ENCODE data around the gene PLCB3. TPM values are rescaled to one million over a fixed set of nuclear protein-coding genes. Genes with fewer than 3 reads are reported as not detected.

PLCB3 gene
- total and polyA plus RNA-seq, 2 of the 13 experiments (the other 11 are each of a cell fraction or from before 2014, with no cell fraction given): 7.5 to 13.8 TPM

DNA sequence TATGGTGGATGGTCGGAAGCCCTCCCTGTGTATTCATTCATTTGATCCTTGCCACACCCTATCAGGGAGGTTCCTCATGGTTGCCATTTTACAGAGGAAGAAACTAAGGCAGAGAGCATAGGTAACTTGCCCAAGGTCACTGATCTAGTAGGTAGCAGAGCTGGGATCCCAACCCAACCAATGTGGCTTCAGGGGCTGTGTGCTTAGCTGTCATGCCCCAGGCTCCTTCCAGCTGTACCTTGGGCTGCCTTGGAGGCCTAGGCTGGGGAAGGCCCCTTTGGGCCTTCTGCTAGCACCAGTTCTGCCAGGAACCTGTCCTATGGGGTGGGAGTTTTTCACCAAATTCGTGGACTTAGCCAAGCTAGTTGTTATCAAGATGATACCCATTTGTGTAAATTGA, 24.5 kb downstream of the PLCB3 start:
- Histone ChIP-seq H3K79me2 (ENCODE audit: insufficient read depth, low read length) (peaks cover 9% of the 10 kb centered on the region), H3K36me3 (replicated peaks in 1 of 2; ENCODE audit: control insufficient read depth in 1 of 2, insufficient read depth in 2 of 2, low read length in 2 of 2) (peaks cover 2 to 7% of the 10 kb centered on the region in 2 experiments; a peak in 1 of 5 replicates), H2AFZ (ENCODE audit: low read length) (no peak overlapping the region), H3K9me3 (ENCODE audit: low read length) (no peaks in the 10 kb centered on the region), H3K4me3 (replicated peaks in 1 of 3; ENCODE audit: insufficient read depth in 1 of 3, low read depth in 2 of 3, low read length in 3 of 3) (no peak overlapping the region), H3K9ac (ENCODE audit: insufficient read depth, low read depth, low read length) (no peak overlapping the region), H3K4me2 (ENCODE audit: low read depth, low read length) (no peak overlapping the region), H4K20me1 (ENCODE audit: insufficient read depth, low read length) (no peaks in the 10 kb centered on the region), H3K4me1 (ENCODE audit: insufficient read depth, low read length) (peaks cover 23% of the 10 kb centered on the region), H3K27ac (ENCODE audit: extremely low read length, insufficient read depth, low read length) (no peak overlapping the region), H3K27me3 (ENCODE audit: control insufficient read depth in 1 of 2, insufficient read depth in 2 of 2, low read length in 2 of 2) (no peaks in the 10 kb centered on the region)
- BruUV-seq (replicated peaks): no TSS peak
- in situ Hi-C loops (cut with HindIII; ENCODE audit: extremely low pct_ligation_motif_present, low pct_unique_long_range_greater_than_20kb): no loop called here
- FAIRE-seq: no peak
- ChIA-PET CTCF (ENCODE audit: low intra/inter-chr PET ratio, low total read pairs) (no interaction called here), POLR2A (interaction anchor here (0.6 kb wide), 1 partner anchor 92 kb away, joined by 3 read pairs; no protein-coding TSS in a partner anchor)
- TF ChIP-seq CENPX (CRISPR knock-in tag; IDR thresholded peaks at IDR 0.05): no peak
- no peak for TF ChIP-seq ZNF652 (CRISPR knock-in tag; IDR thresholded peaks at IDR 0.05; ENCODE audit: borderline replicate concordance, low read depth)
- no peak for TF ChIP-seq ZNF503 (CRISPR knock-in tag; IDR thresholded peaks at IDR 0.05)
- no peak for TF ChIP-seq ELF4 (CRISPR knock-in tag; IDR thresholded peaks at IDR 0.05; ENCODE audit: borderline replicate concordance)
- no peak for TF ChIP-seq ARID2 (CRISPR knock-in tag; IDR thresholded peaks at IDR 0.05; ENCODE audit: borderline replicate concordance)
- no peak for TF ChIP-seq MTA1 (CRISPR knock-in tag; IDR thresholded peaks at IDR 0.05; ENCODE audit: borderline replicate concordance)
- no peak for TF ChIP-seq PHF21A (CRISPR knock-in tag; IDR thresholded peaks at IDR 0.05)
- no peak for TF ChIP-seq ZBTB2 (CRISPR knock-in tag; IDR thresholded peaks at IDR 0.05; ENCODE audit: low read depth)
- TF ChIP-seq SIX1 (CRISPR knock-in tag; IDR thresholded peaks at IDR 0.05; ENCODE audit: borderline replicate concordance): no peak
- TF ChIP-seq ZNF510 (CRISPR knock-in tag; IDR thresholded peaks at IDR 0.05; ENCODE audit: low read depth): no peak
- TF ChIP-seq CSRNP1 (CRISPR knock-in tag; IDR thresholded peaks at IDR 0.05): no peak
- DNase-seq (ENCODE audit: low spot score): no peak
- intact Hi-C loops (cut with micrococcal nuclease; ENCODE audit: unreplicated experiment): no loop called here
- 79% methylated on average over 2 of the region's 2 CpGs for WGBS (ENCODE audit: low lambda C conversion rate)
- no peak for ATAC-seq
